ENCODE results near the gene SVOP. TPM values are rescaled to one million over a fixed set of nuclear protein-coding genes. Genes with fewer than 3 reads are reported as not detected.

Gene SVOP
- polyA plus RNA-seq, 1 donor from 2014 or later: not detected

GRCh38 chr12:108940138-108940537 is 80.7 kb downstream of the SVOP start:
- Mint-ChIP-seq H3K27me3 (peaks cover 14% of the 10 kb centered on the region), H3K9me3 (no peaks in the 10 kb centered on the region), H3K36me3 (no peaks in the 10 kb centered on the region), H3K4me1 (peaks cover 3 to 7% (median 5%) of the 10 kb centered on the region in 3 donors), H3K4me3 (no peak overlapping the region), H3K27ac (no peak overlapping the region)

GRCh38 chr12:108939594-108939993 is 81.3 kb downstream of the SVOP start:
- Mint-ChIP-seq H3K4me1 (peaks cover 3 to 7% (median 5%) of the 10 kb centered on the region in 3 donors), H3K36me3 (no peaks in the 10 kb centered on the region), H3K27me3 (peaks cover 11% of the 10 kb centered on the region), H3K4me3 (no peak overlapping the region), H3K27ac (no peak overlapping the region), H3K9me3 (no peaks in the 10 kb centered on the region)

GRCh38 chr12:108938247-108938924 is 82.5 kb downstream of the SVOP start:
- Mint-ChIP-seq H3K27me3 (peaks cover 8% of the 10 kb centered on the region), H3K27ac (no peak overlapping the region), H3K36me3 (no peaks in the 10 kb centered on the region), H3K4me3 (no peak overlapping the region), H3K9me3 (no peaks in the 10 kb centered on the region), H3K4me1 (peaks cover 3 to 7% (median 5%) of the 10 kb centered on the region in 3 donors)

- H3K4me1 Mint-ChIP-seq: peaks cover 5 to 10% (median 6%) of the 10 kb centered on the region in 3 donors
- no peaks in the 10 kb centered on the region for H3K36me3 Mint-ChIP-seq
- peaks cover 8% of the 10 kb centered on the region for H3K27me3 Mint-ChIP-seq
- H3K4me3 Mint-ChIP-seq: no peak overlapping the region
- H3K9me3 Mint-ChIP-seq: peaks cover 0 to 1% (median 0%) of the 10 kb centered on the region in 3 donors
- H3K27ac Mint-ChIP-seq: no peak overlapping the region
Observed at GRCh38 chr12:108935159-108935763, 85.6 kb downstream of the SVOP start.

GRCh38 chr12:108933949-108934348 is 86.9 kb downstream of the SVOP start:
- H3K36me3 Mint-ChIP-seq: no peaks in the 10 kb centered on the region
- no peak overlapping the region for H3K27ac Mint-ChIP-seq
- peaks cover 0 to 1% (median 0%) of the 10 kb centered on the region in 3 donors for H3K9me3 Mint-ChIP-seq
- H3K4me1 Mint-ChIP-seq: peaks cover 6 to 9% (median 9%) of the 10 kb centered on the region in 3 donors
- H3K4me3 Mint-ChIP-seq: no peak overlapping the region
- H3K27me3 Mint-ChIP-seq: peaks cover 8% of the 10 kb centered on the region

GRCh38 chr12:108930756-108931155 is 90.1 kb downstream of the SVOP start:
- H3K4me3 Mint-ChIP-seq: no peak overlapping the region

GRCh38 chr12:108930155-108930554 is 90.7 kb downstream of the SVOP start:
- Mint-ChIP-seq H3K9me3 (peaks cover 0 to 2% (median 1%) of the 10 kb centered on the region in 3 donors), H3K27ac (peak overlapping the region in 1 of 3 donors; percentile 11), H3K27me3 (peaks cover 2% of the 10 kb centered on the region), H3K4me3 (peak overlapping the region in 2 of 4 donors; percentile 1 to 86), H3K36me3 (no peaks in the 10 kb centered on the region), H3K4me1 (peaks cover 9 to 11% (median 11%) of the 10 kb centered on the region in 3 donors)

More at GRCh38 chr12:108930756-108931155, 90.1 kb downstream of the SVOP start:
- Mint-ChIP-seq H3K4me1 (peaks cover 6 to 9% (median 9%) of the 10 kb centered on the region in 3 donors), H3K27me3 (peaks cover 2% of the 10 kb centered on the region), H3K36me3 (no peaks in the 10 kb centered on the region), H3K27ac (no peak overlapping the region), H3K9me3 (peaks cover 0 to 2% (median 1%) of the 10 kb centered on the region in 3 donors)

GRCh38 chr12:108928695-108929094 is 92.2 kb downstream of the SVOP start:
- H3K4me3 Mint-ChIP-seq: no peak overlapping the region
- H3K4me1 Mint-ChIP-seq: peaks cover 11 to 20% (median 16%) of the 10 kb centered on the region in 3 donors
- no peaks in the 10 kb centered on the region for H3K36me3 Mint-ChIP-seq
- peak overlapping the region in 1 of 3 donors; percentile 84 for H3K27ac Mint-ChIP-seq
- H3K9me3 Mint-ChIP-seq: peaks cover 0 to 2% (median 1%) of the 10 kb centered on the region in 3 donors
- no peaks in the 10 kb centered on the region for H3K27me3 Mint-ChIP-seq

GRCh38 chr12:108922918-108923317 is 98.0 kb downstream of the SVOP start:
- Mint-ChIP-seq H3K27me3 (no peaks in the 10 kb centered on the region), H3K36me3 (no peaks in the 10 kb centered on the region), H3K9me3 (peaks cover 2 to 4% (median 2%) of the 10 kb centered on the region in 3 donors), H3K4me3 (no peak overlapping the region), H3K27ac (no peak overlapping the region), H3K4me1 (peaks cover 5 to 11% (median 7%) of the 10 kb centered on the region in 3 donors)

GRCh38 chr12:108921946-108922345 is 98.9 kb downstream of the SVOP start:
- H3K4me1 Mint-ChIP-seq: peaks cover 5 to 11% (median 7%) of the 10 kb centered on the region in 3 donors
- no peaks in the 10 kb centered on the region for H3K36me3 Mint-ChIP-seq
- peaks cover 2 to 4% (median 2%) of the 10 kb centered on the region in 3 donors for H3K9me3 Mint-ChIP-seq
- no peak overlapping the region for H3K27ac Mint-ChIP-seq
- no peak overlapping the region for H3K4me3 Mint-ChIP-seq
- no peaks in the 10 kb centered on the region for H3K27me3 Mint-ChIP-seq

GRCh38 chr12:108918960-108919642 is 101.8 kb downstream of the SVOP start:
- H3K9me3 Mint-ChIP-seq: peaks cover 0 to 4% (median 2%) of the 10 kb centered on the region in 3 donors
- H3K4me1 Mint-ChIP-seq: peaks cover 0 to 2% (median 0%) of the 10 kb centered on the region in 3 donors
- H3K4me3 Mint-ChIP-seq: no peak overlapping the region
- no peaks in the 10 kb centered on the region for H3K36me3 Mint-ChIP-seq
- no peak overlapping the region for H3K27ac Mint-ChIP-seq
- no peaks in the 10 kb centered on the region for H3K27me3 Mint-ChIP-seq

- Mint-ChIP-seq H3K27me3 (peaks cover 2% of the 10 kb centered on the region), H3K36me3 (no peaks in the 10 kb centered on the region), H3K9me3 (peaks cover 0 to 4% (median 2%) of the 10 kb centered on the region in 3 donors), H3K4me1 (peaks cover 0 to 2% (median 0%) of the 10 kb centered on the region in 3 donors), H3K27ac (no peak overlapping the region), H3K4me3 (no peak overlapping the region)
Observed at GRCh38 chr12:108918206-108918605, 102.7 kb downstream of the SVOP start.

- H3K9me3 Mint-ChIP-seq: peaks cover 0 to 4% (median 2%) of the 10 kb centered on the region in 3 donors
- no peaks in the 10 kb centered on the region for H3K36me3 Mint-ChIP-seq
- H3K4me1 Mint-ChIP-seq: peaks cover 0 to 2% (median 0%) of the 10 kb centered on the region in 3 donors
- H3K27ac Mint-ChIP-seq: no peak overlapping the region
- H3K27me3 Mint-ChIP-seq: peaks cover 4% of the 10 kb centered on the region
- no peak overlapping the region for H3K4me3 Mint-ChIP-seq
Observed at GRCh38 chr12:108916336-108916735, 104.5 kb downstream of the SVOP start.

- Mint-ChIP-seq H3K4me3 (no peak overlapping the region), H3K4me1 (peaks cover 0 to 2% (median 0%) of the 10 kb centered on the region in 3 donors), H3K27ac (no peak overlapping the region), H3K36me3 (peaks cover 3% of the 10 kb centered on the region), H3K27me3 (peaks cover 4% of the 10 kb centered on the region), H3K9me3 (peaks cover 0 to 4% (median 0%) of the 10 kb centered on the region in 3 donors)
Observed at GRCh38 chr12:108915632-108916133, 105.2 kb downstream of the SVOP start.

- H3K27me3 Mint-ChIP-seq: peaks cover 4% of the 10 kb centered on the region
- H3K4me1 Mint-ChIP-seq: peaks cover 0 to 2% (median 0%) of the 10 kb centered on the region in 3 donors
- no peak overlapping the region for H3K27ac Mint-ChIP-seq
- no peak overlapping the region for H3K4me3 Mint-ChIP-seq
- H3K9me3 Mint-ChIP-seq: peaks cover 0 to under 1% (median 0%) of the 10 kb centered on the region in 3 donors
- H3K36me3 Mint-ChIP-seq: peaks cover 3% of the 10 kb centered on the region
Observed at GRCh38 chr12:108914121-108914531, 106.7 kb downstream of the SVOP start.
